Activated T-helper 2 cell treated with anti-CD3 and anti-CD28 coated beads, Interferon-gamma antibody, Interleukin-2, Interleukin-4, amounts not matched to agents 10 μg/mL and 5 μg/mL and 100 μg/mL, durations not matched to agents 14 hours and 24 hours and 36 hours (primary cell): ENCODE results near the gene CTPS1. TPM values are rescaled to one million over a fixed set of nuclear protein-coding genes. Genes with fewer than 3 reads are reported as not detected.

Experiments
- DNase-seq: peaks from one replicate; pipeline ENCODE4 v3.0.0; 2021; ENCODE audit warnings: low spot score
- H3K27ac Mint-ChIP-seq: one replicate; pipeline ENCODE4 v1.8.0; 2021; ENCODE audit warnings: mixed read lengths
- H3K27me3 Mint-ChIP-seq: one replicate; pipeline ENCODE4 v1.8.0; 2021; ENCODE audit warnings: low read depth, mixed read lengths
- H3K36me3 Mint-ChIP-seq: one replicate; pipeline ENCODE4 v1.8.0; 2021; ENCODE audit warnings: low read depth, mixed read lengths
- H3K4me1 Mint-ChIP-seq: one replicate; pipeline ENCODE4 v1.8.0; 2021; ENCODE audit warnings: low read depth, mixed read lengths
- H3K4me3 Mint-ChIP-seq: one replicate; pipeline ENCODE4 v1.8.0; 2021; ENCODE audit warnings: low read depth, mild to moderate bottlenecking, moderate library complexity, mixed read lengths
- H3K9me3 Mint-ChIP-seq: one replicate; pipeline ENCODE4 v1.8.0; 2021; ENCODE audit warnings: mixed read lengths
- intact Hi-C: fragments of 100-400 bp; cut with micrococcal nuclease; formaldehyde crosslinking; loops from one replicate; pipeline ENCODE4 v1.15.1; 2023
- total RNA-seq: library from RNA; stranded (reverse); gene quantifications from 2 replicates; pipeline ENCODE4 v1.2.3, GENCODE V29; 2022

CTPS1 gene
- total RNA-seq, 1 donor from 2014 or later: 124 TPM

- Mint-ChIP-seq H3K9me3 (no peaks in the 10 kb centered on the region), H3K27ac (no peak overlapping the region), H3K36me3 (no peaks in the 10 kb centered on the region), H3K27me3 (peaks cover 29% of the 10 kb centered on the region), H3K4me3 (no peak overlapping the region), H3K4me1 (peaks cover 5% of the 10 kb centered on the region)
- intact Hi-C loops: loop anchor here (1.0 kb wide), 1 partner anchor 94 kb away; no protein-coding TSS in a partner anchor
- DNase-seq: no peak
These were observed 29.9 kb upstream of the CTPS1 start for GRCh38 chr1:40949563-40949962.

- Mint-ChIP-seq H3K27me3 (peaks cover 22% of the 10 kb centered on the region), H3K4me3 (no peak overlapping the region), H3K27ac (no peak overlapping the region), H3K4me1 (peaks cover 5% of the 10 kb centered on the region), H3K36me3 (no peaks in the 10 kb centered on the region), H3K9me3 (no peaks in the 10 kb centered on the region)
- DNase-seq: peak; percentile 40
- intact Hi-C loops: loop anchor here (1.0 to 10.0 kb wide), 3 partner anchors 102 to 337 kb away; no protein-coding TSS in a partner anchor
These were observed 27.4 kb upstream of the CTPS1 start for GRCh38 chr1:40951943-40952743.

GRCh38 chr1:40952744-40953315 lies 26.7 kb upstream of the CTPS1 start:
- Mint-ChIP-seq H3K9me3 (no peaks in the 10 kb centered on the region), H3K4me1 (peaks cover 5% of the 10 kb centered on the region), H3K27ac (no peak overlapping the region), H3K4me3 (no peak overlapping the region), H3K27me3 (peaks cover 22% of the 10 kb centered on the region), H3K36me3 (no peaks in the 10 kb centered on the region)
- intact Hi-C loops: loop anchor here (1.0 to 10.0 kb wide), 3 partner anchors 103 to 338 kb away; no protein-coding TSS in a partner anchor
- no peak for DNase-seq

- peaks cover 2% of the 10 kb centered on the region for H3K4me1 Mint-ChIP-seq
- no peak overlapping the region for H3K27ac Mint-ChIP-seq
- H3K27me3 Mint-ChIP-seq: peaks cover 22% of the 10 kb centered on the region
- no peaks in the 10 kb centered on the region for H3K36me3 Mint-ChIP-seq
- no peaks in the 10 kb centered on the region for H3K9me3 Mint-ChIP-seq
- no peak overlapping the region for H3K4me3 Mint-ChIP-seq
- intact Hi-C loops: loop anchor here (10.0 kb wide), 1 partner anchor 340 kb away; no protein-coding TSS in a partner anchor
- DNase-seq: no peak
These were observed 24.9 kb upstream of the CTPS1 start for GRCh38 chr1:40954626-40955025.

- intact Hi-C loops: loop anchor here (10.0 kb wide), 1 partner anchor 340 kb away; no protein-coding TSS in a partner anchor
These were observed 24.2 kb upstream of the CTPS1 start for GRCh38 chr1:40955266-40955665.

GRCh38 chr1:40956407-40956806 lies 23.1 kb upstream of the CTPS1 start:
- Mint-ChIP-seq H3K36me3 (no peaks in the 10 kb centered on the region), H3K4me1 (peaks cover 2% of the 10 kb centered on the region), H3K27ac (no peak overlapping the region), H3K9me3 (no peaks in the 10 kb centered on the region), H3K27me3 (peaks cover 16% of the 10 kb centered on the region), H3K4me3 (no peak overlapping the region)
- intact Hi-C loops: loop anchor here (10.0 kb wide), 1 partner anchor 342 kb away; no protein-coding TSS in a partner anchor
- no peak for DNase-seq

More at GRCh38 chr1:40955266-40955665, 24.2 kb upstream of the CTPS1 start:
- Mint-ChIP-seq H3K36me3 (no peaks in the 10 kb centered on the region), H3K4me1 (peaks cover 2% of the 10 kb centered on the region), H3K4me3 (no peak overlapping the region), H3K27ac (no peak overlapping the region), H3K27me3 (peaks cover 19% of the 10 kb centered on the region), H3K9me3 (no peaks in the 10 kb centered on the region)
- DNase-seq: no peak

- no peak overlapping the region for H3K4me3 Mint-ChIP-seq
- no peaks in the 10 kb centered on the region for H3K9me3 Mint-ChIP-seq
- H3K4me1 Mint-ChIP-seq: no peaks in the 10 kb centered on the region
- DNase-seq: no peak
- H3K27me3 Mint-ChIP-seq: peaks cover 16% of the 10 kb centered on the region
- H3K36me3 Mint-ChIP-seq: no peaks in the 10 kb centered on the region
- intact Hi-C loops: loop anchor here (10.0 kb wide), 1 partner anchor 343 kb away; no protein-coding TSS in a partner anchor
- no peak overlapping the region for H3K27ac Mint-ChIP-seq
These were observed 21.3 kb upstream of the CTPS1 start for GRCh38 chr1:40958210-40958609.

GRCh38 chr1:40965531-40965930 lies 14.0 kb upstream of the CTPS1 start:
- Mint-ChIP-seq H3K4me3 (no peak overlapping the region), H3K36me3 (no peaks in the 10 kb centered on the region), H3K4me1 (peaks cover 1% of the 10 kb centered on the region), H3K27me3 (peaks cover 4% of the 10 kb centered on the region), H3K9me3 (no peaks in the 10 kb centered on the region), H3K27ac (no peak overlapping the region)
- intact Hi-C loops: no loop called here
- no peak for DNase-seq

- Mint-ChIP-seq H3K9me3 (no peaks in the 10 kb centered on the region), H3K4me3 (no peak overlapping the region), H3K36me3 (no peaks in the 10 kb centered on the region), H3K27ac (no peak overlapping the region), H3K4me1 (peaks cover 1% of the 10 kb centered on the region), H3K27me3 (peaks cover 4% of the 10 kb centered on the region)
- DNase-seq: no peak
- intact Hi-C loops: no loop called here
These were observed 13.1 kb upstream of the CTPS1 start for GRCh38 chr1:40966417-40966816.

- intact Hi-C loops: no loop called here
- DNase-seq: no peak
- Mint-ChIP-seq H3K36me3 (no peaks in the 10 kb centered on the region), H3K27me3 (peaks cover 4% of the 10 kb centered on the region), H3K4me1 (peaks cover 9% of the 10 kb centered on the region), H3K4me3 (no peak overlapping the region), H3K27ac (no peak overlapping the region), H3K9me3 (no peaks in the 10 kb centered on the region)
These were observed 10.1 kb upstream of the CTPS1 start for GRCh38 chr1:40969445-40969844.

- no peak overlapping the region for H3K4me3 Mint-ChIP-seq
- H3K9me3 Mint-ChIP-seq: no peaks in the 10 kb centered on the region
- no peaks in the 10 kb centered on the region for H3K36me3 Mint-ChIP-seq
- intact Hi-C loops: no loop called here
- no peak overlapping the region for H3K27ac Mint-ChIP-seq
- no peak for DNase-seq
- H3K27me3 Mint-ChIP-seq: no peaks in the 10 kb centered on the region
- H3K4me1 Mint-ChIP-seq: peaks cover 22% of the 10 kb centered on the region
These were observed 7.5 kb upstream of the CTPS1 start for GRCh38 chr1:40971966-40972365.

- no peaks in the 10 kb centered on the region for H3K9me3 Mint-ChIP-seq
- peaks cover 25% of the 10 kb centered on the region for H3K4me1 Mint-ChIP-seq
- no peak for DNase-seq
- no peak overlapping the region for H3K27ac Mint-ChIP-seq
- no peak overlapping the region for H3K4me3 Mint-ChIP-seq
- H3K27me3 Mint-ChIP-seq: no peaks in the 10 kb centered on the region
- H3K36me3 Mint-ChIP-seq: no peaks in the 10 kb centered on the region
- intact Hi-C loops: no loop called here
These were observed 5.6 kb upstream of the CTPS1 start for GRCh38 chr1:40973912-40974311.

- Mint-ChIP-seq H3K27me3 (no peaks in the 10 kb centered on the region), H3K9me3 (no peaks in the 10 kb centered on the region), H3K4me1 (peaks cover 28% of the 10 kb centered on the region), H3K4me3 (no peak overlapping the region), H3K36me3 (no peaks in the 10 kb centered on the region), H3K27ac (peak overlapping the region; percentile 18)
- DNase-seq: no peak
- intact Hi-C loops: no loop called here
These were observed 4.6 kb upstream of the CTPS1 start for GRCh38 chr1:40974945-40975344.
